Measurements from ENCODE around the gene CLEC10A.
"Not testable (repeated sequence)": the region's sequence is repeated elsewhere in the genome, so short reads cannot be mapped to it uniquely, and the experiment has no call there.

The CLEC10A gene

GRCh38 chr17:7108981-7109380 is 28.9 kb upstream of the CLEC10A start:
- in situ Hi-C loops (cut with MboI; ENCODE audit: low sequenced_read_pairs), result no loop called here

- in situ Hi-C loops (cut with MboI; ENCODE audit: low sequenced_read_pairs), result no loop called here
These were observed 28.5 kb upstream of the CLEC10A start for GRCh38 chr17:7108560-7108925.

- in situ Hi-C loops (cut with MboI; ENCODE audit: low sequenced_read_pairs), result no loop called here
These were observed 27.9 kb upstream of the CLEC10A start for GRCh38 chr17:7107795-7108559.

GRCh38 chr17:7107012-7107754 is 27.1 kb upstream of the CLEC10A start:
- in situ Hi-C loops (cut with MboI; ENCODE audit: low sequenced_read_pairs), result no loop called here

GRCh38 chr17:7102421-7102820 is 22.4 kb upstream of the CLEC10A start:
- in situ Hi-C loops (cut with MboI; ENCODE audit: low sequenced_read_pairs), result no loop called here

GRCh38 chr17:7101531-7101930 is 21.5 kb upstream of the CLEC10A start:
- in situ Hi-C loops (cut with MboI; ENCODE audit: low sequenced_read_pairs), result no loop called here

GRCh38 chr17:7100641-7101379 is 20.8 kb upstream of the CLEC10A start:
- in situ Hi-C loops (cut with MboI; ENCODE audit: low sequenced_read_pairs), result not testable (repeated sequence)

- in situ Hi-C loops (cut with MboI; ENCODE audit: low sequenced_read_pairs), result no loop called here
These were observed 18.9 kb upstream of the CLEC10A start for GRCh38 chr17:7098802-7099459.

- in situ Hi-C loops (cut with MboI; ENCODE audit: low sequenced_read_pairs), result no loop called here
These were observed 17.9 kb upstream of the CLEC10A start for GRCh38 chr17:7097940-7098339.

GRCh38 chr17:7095625-7096024 is 15.6 kb upstream of the CLEC10A start:
- in situ Hi-C loops (cut with MboI; ENCODE audit: low sequenced_read_pairs), result no loop called here

GRCh38 chr17:7094652-7095019 is 14.6 kb upstream of the CLEC10A start:
- in situ Hi-C loops (cut with MboI; ENCODE audit: low sequenced_read_pairs), result no loop called here

- in situ Hi-C loops (cut with MboI; ENCODE audit: low sequenced_read_pairs), result not testable (repeated sequence)
These were observed 11.4 kb upstream of the CLEC10A start for GRCh38 chr17:7091311-7092005.

GRCh38 chr17:7089570-7089969 is 9.5 kb upstream of the CLEC10A start:
- in situ Hi-C loops (cut with MboI; ENCODE audit: low sequenced_read_pairs), result not testable (repeated sequence)

GRCh38 chr17:7088442-7088841 is 8.4 kb upstream of the CLEC10A start:
- in situ Hi-C loops (cut with MboI; ENCODE audit: low sequenced_read_pairs), result not testable (repeated sequence)

GRCh38 chr17:7084088-7084487 is 4.0 kb upstream of the CLEC10A start:
- in situ Hi-C loops (cut with MboI; ENCODE audit: low sequenced_read_pairs), result no loop called here

- in situ Hi-C loops (cut with MboI; ENCODE audit: low sequenced_read_pairs), result no loop called here
These were observed 3.5 kb upstream of the CLEC10A start for GRCh38 chr17:7083592-7083991.

GRCh38 chr17:7081341-7082062 is 1.5 kb upstream of the CLEC10A start:
- in situ Hi-C loops (cut with MboI; ENCODE audit: low sequenced_read_pairs), result no loop called here

GRCh38 chr17:7080456-7081041 is 498 bp upstream of the CLEC10A start:
- in situ Hi-C loops (cut with MboI; ENCODE audit: low sequenced_read_pairs), result no loop called here

GRCh38 chr17:7078711-7079110 is 1.3 kb downstream of the CLEC10A start:
- in situ Hi-C loops (cut with MboI; ENCODE audit: low sequenced_read_pairs), result no loop called here
